ENCODE measurements around the gene ARL2.

DNA sequence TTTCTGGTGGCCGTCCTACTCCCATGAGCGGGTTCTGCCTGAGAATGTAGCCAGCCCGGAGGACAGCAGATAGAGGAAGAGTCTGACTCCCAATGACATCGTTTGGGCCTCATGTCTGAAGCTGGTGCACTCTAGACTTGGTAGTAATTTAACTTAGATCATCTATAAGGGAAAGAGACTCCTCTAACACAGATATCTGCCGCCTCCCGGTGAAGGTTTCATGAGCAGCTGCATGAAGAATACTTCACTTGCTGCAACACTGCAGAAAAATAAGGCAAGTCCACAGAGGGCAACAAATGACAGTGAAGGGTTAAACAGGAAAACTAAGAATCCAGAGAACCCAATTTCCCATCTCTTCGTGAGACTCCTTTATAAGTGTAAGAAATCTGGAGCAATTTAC, 5.9 kb upstream of the ARL2 start:
- no peak for TF ChIP-seq POLR2A (IDR thresholded peaks at IDR 0.05)
- TF ChIP-seq, protein P1, sequence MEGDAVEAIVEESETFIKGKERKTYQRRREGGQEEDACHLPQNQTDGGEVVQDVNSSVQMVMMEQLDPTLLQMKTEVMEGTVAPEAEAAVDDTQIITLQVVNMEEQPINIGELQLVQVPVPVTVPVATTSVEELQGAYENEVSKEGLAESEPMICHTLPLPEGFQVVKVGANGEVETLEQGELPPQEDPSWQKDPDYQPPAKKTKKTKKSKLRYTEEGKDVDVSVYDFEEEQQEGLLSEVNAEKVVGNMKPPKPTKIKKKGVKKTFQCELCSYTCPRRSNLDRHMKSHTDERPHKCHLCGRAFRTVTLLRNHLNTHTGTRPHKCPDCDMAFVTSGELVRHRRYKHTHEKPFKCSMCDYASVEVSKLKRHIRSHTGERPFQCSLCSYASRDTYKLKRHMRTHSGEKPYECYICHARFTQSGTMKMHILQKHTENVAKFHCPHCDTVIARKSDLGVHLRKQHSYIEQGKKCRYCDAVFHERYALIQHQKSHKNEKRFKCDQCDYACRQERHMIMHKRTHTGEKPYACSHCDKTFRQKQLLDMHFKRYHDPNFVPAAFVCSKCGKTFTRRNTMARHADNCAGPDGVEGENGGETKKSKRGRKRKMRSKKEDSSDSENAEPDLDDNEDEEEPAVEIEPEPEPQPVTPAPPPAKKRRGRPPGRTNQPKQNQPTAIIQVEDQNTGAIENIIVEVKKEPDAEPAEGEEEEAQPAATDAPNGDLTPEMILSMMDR (IDR thresholded peaks at IDR 0.05), result no peak
